Activated T-cell treated with anti-CD3 and anti-CD28 coated beads, Interleukin-2, amount 50 U/mL, for 24 hours (primary cell): ENCODE data around the gene KIAA1549.
"Not testable (repeated sequence)": the region's sequence is repeated elsewhere in the genome, so short reads cannot be mapped to it uniquely, and the experiment has no call there.

ENCODE experiments used
- DNase-seq: peaks from one replicate; pipeline ENCODE4 v3.0.0-alpha.2; 2020
- H3K27ac Mint-ChIP-seq: 2 replicates; pipeline ENCODE4 v1.8.0; 2020; ENCODE audit warnings: mild to moderate bottlenecking, mixed read lengths
- H3K27me3 Mint-ChIP-seq: 2 replicates; pipeline ENCODE4 v1.8.0; 2020; ENCODE audit warnings: mixed read lengths
- H3K36me3 Mint-ChIP-seq: 2 replicates; pipeline ENCODE4 v1.8.0; 2020; ENCODE audit warnings: low read depth, mixed read lengths
- H3K4me1 Mint-ChIP-seq: 2 replicates; pipeline ENCODE4 v1.8.0; 2020; ENCODE audit warnings: low read depth, mixed read lengths
- H3K4me3 Mint-ChIP-seq: 2 replicates; pipeline ENCODE4 v1.8.0; 2020; ENCODE audit warnings: mild to moderate bottlenecking, moderate library complexity, mixed read lengths
- H3K9me3 Mint-ChIP-seq: 2 replicates; pipeline ENCODE4 v1.8.0; 2020; ENCODE audit warnings: mixed read lengths

KIAA1549 gene

GRCh38 chr7:138981332-138982203 is at the start of gene KIAA1549:
TSS of gene KIAA1549 (minus strand) at chr7:138981389. CDS start at chr7:138981269, 120 bp downstream.
- peak; percentile 73 for DNase-seq
- peaks cover 48% of the 10 kb centered on the region for H3K27me3 Mint-ChIP-seq
- H3K9me3 Mint-ChIP-seq: no peaks in the 10 kb centered on the region
- H3K36me3 Mint-ChIP-seq: no peaks in the 10 kb centered on the region
- H3K27ac Mint-ChIP-seq: peak within 1 kb of the TSS; percentile 63
- peak within 1 kb of the TSS; percentile 82 for H3K4me3 Mint-ChIP-seq
- H3K4me1 Mint-ChIP-seq: peaks cover 14% of the 10 kb centered on the region

- Mint-ChIP-seq H3K9me3 (no peaks in the 10 kb centered on the region), H3K4me3 (no peak overlapping the region), H3K36me3 (peaks cover 89% of the 10 kb centered on the region), H3K27ac (no peak overlapping the region), H3K27me3 (no peaks in the 10 kb centered on the region), H3K4me1 (peaks cover 13% of the 10 kb centered on the region)
- no peak for DNase-seq
Observed at GRCh38 chr7:139029353-139029752, 48.2 kb upstream of the KIAA1549 start.

GRCh38 chr7:139026551-139026950 is 45.4 kb upstream of the KIAA1549 start:
- no peak overlapping the region for H3K4me3 Mint-ChIP-seq
- H3K27me3 Mint-ChIP-seq: no peaks in the 10 kb centered on the region
- H3K36me3 Mint-ChIP-seq: peaks cover 83% of the 10 kb centered on the region
- no peaks in the 10 kb centered on the region for H3K9me3 Mint-ChIP-seq
- no peak overlapping the region for H3K27ac Mint-ChIP-seq
- DNase-seq: no peak
- peaks cover 2% of the 10 kb centered on the region for H3K4me1 Mint-ChIP-seq

GRCh38 chr7:139025861-139026260 is 44.7 kb upstream of the KIAA1549 start:
- peaks cover 77% of the 10 kb centered on the region for H3K36me3 Mint-ChIP-seq
- H3K4me3 Mint-ChIP-seq, H3K27ac Mint-ChIP-seq, H3K9me3 Mint-ChIP-seq, DNase-seq, H3K4me1 Mint-ChIP-seq, H3K27me3 Mint-ChIP-seq: not testable (repeated sequence)

GRCh38 chr7:139023076-139023475 is 41.9 kb upstream of the KIAA1549 start:
- Mint-ChIP-seq H3K4me3 (no peak overlapping the region), H3K4me1 (no peaks in the 10 kb centered on the region), H3K27ac (no peak overlapping the region), H3K9me3 (no peaks in the 10 kb centered on the region), H3K36me3 (peaks cover 58% of the 10 kb centered on the region), H3K27me3 (no peaks in the 10 kb centered on the region)
- no peak for DNase-seq

GRCh38 chr7:139022286-139022685 is 41.1 kb upstream of the KIAA1549 start:
- Mint-ChIP-seq H3K4me1 (peaks cover 3% of the 10 kb centered on the region), H3K36me3 (peaks cover 51% of the 10 kb centered on the region), H3K4me3 (no peak overlapping the region), H3K9me3 (no peaks in the 10 kb centered on the region), H3K27me3 (no peaks in the 10 kb centered on the region), H3K27ac (no peak overlapping the region)
- no peak for DNase-seq

- no peaks in the 10 kb centered on the region for H3K9me3 Mint-ChIP-seq
- peaks cover 5% of the 10 kb centered on the region for H3K4me1 Mint-ChIP-seq
- H3K4me3 Mint-ChIP-seq: no peak overlapping the region
- peaks cover 22% of the 10 kb centered on the region for H3K36me3 Mint-ChIP-seq
- no peaks in the 10 kb centered on the region for H3K27me3 Mint-ChIP-seq
- no peak for DNase-seq
- no peak overlapping the region for H3K27ac Mint-ChIP-seq
Observed at GRCh38 chr7:139018910-139019309, 37.7 kb upstream of the KIAA1549 start.

- H3K27me3 Mint-ChIP-seq: no peaks in the 10 kb centered on the region
- peaks cover 5% of the 10 kb centered on the region for H3K4me1 Mint-ChIP-seq
- peaks cover 6% of the 10 kb centered on the region for H3K36me3 Mint-ChIP-seq
- DNase-seq: peak; percentile 56
- no peak overlapping the region for H3K4me3 Mint-ChIP-seq
- no peak overlapping the region for H3K27ac Mint-ChIP-seq
- no peaks in the 10 kb centered on the region for H3K9me3 Mint-ChIP-seq
Observed at GRCh38 chr7:139016931-139017511, 35.8 kb upstream of the KIAA1549 start.

GRCh38 chr7:139011373-139011772 is 30.2 kb upstream of the KIAA1549 start:
- Mint-ChIP-seq H3K4me3 (no peak overlapping the region), H3K4me1 (no peaks in the 10 kb centered on the region), H3K27ac (no peak overlapping the region), H3K36me3 (no peaks in the 10 kb centered on the region), H3K9me3 (no peaks in the 10 kb centered on the region), H3K27me3 (no peaks in the 10 kb centered on the region)
- no peak for DNase-seq

- Mint-ChIP-seq H3K36me3 (no peaks in the 10 kb centered on the region), H3K9me3 (peaks cover 22% of the 10 kb centered on the region), H3K4me3 (no peak overlapping the region), H3K27ac (no peak overlapping the region), H3K27me3 (no peaks in the 10 kb centered on the region), H3K4me1 (peaks cover under 1% of the 10 kb centered on the region)
- DNase-seq: no peak
Observed at GRCh38 chr7:139004321-139005090, 23.3 kb upstream of the KIAA1549 start.

- Mint-ChIP-seq H3K9me3 (peaks cover 10% of the 10 kb centered on the region), H3K4me3 (no peak overlapping the region), H3K27ac (no peak overlapping the region), H3K4me1 (peaks cover 4% of the 10 kb centered on the region), H3K36me3 (no peaks in the 10 kb centered on the region), H3K27me3 (peaks cover 3% of the 10 kb centered on the region)
- DNase-seq: no peak
Observed at GRCh38 chr7:138999414-138999813, 18.2 kb upstream of the KIAA1549 start.

GRCh38 chr7:138992052-138992531 is 10.9 kb upstream of the KIAA1549 start:
- no peak for DNase-seq
- peaks cover 15% of the 10 kb centered on the region for H3K27me3 Mint-ChIP-seq
- no peaks in the 10 kb centered on the region for H3K4me1 Mint-ChIP-seq
- H3K27ac Mint-ChIP-seq: no peak overlapping the region
- no peaks in the 10 kb centered on the region for H3K36me3 Mint-ChIP-seq
- H3K4me3 Mint-ChIP-seq: no peak overlapping the region
- peaks cover 4% of the 10 kb centered on the region for H3K9me3 Mint-ChIP-seq

GRCh38 chr7:138987686-138988085 is 6.5 kb upstream of the KIAA1549 start:
- H3K27me3 Mint-ChIP-seq: peaks cover 24% of the 10 kb centered on the region
- no peak overlapping the region for H3K27ac Mint-ChIP-seq

GRCh38 chr7:138982204-138982623 is 1.0 kb upstream of the KIAA1549 start:
- H3K36me3 Mint-ChIP-seq: no peaks in the 10 kb centered on the region
- peaks cover 14% of the 10 kb centered on the region for H3K4me1 Mint-ChIP-seq
- H3K4me3 Mint-ChIP-seq: peak overlapping the region; percentile 67
- H3K27me3 Mint-ChIP-seq: peaks cover 47% of the 10 kb centered on the region
- no peak for DNase-seq
- H3K9me3 Mint-ChIP-seq: no peaks in the 10 kb centered on the region
- H3K27ac Mint-ChIP-seq: no peak overlapping the region

More at GRCh38 chr7:138987686-138988085, 6.5 kb upstream of the KIAA1549 start:
- H3K36me3 Mint-ChIP-seq: no peaks in the 10 kb centered on the region
- H3K4me1 Mint-ChIP-seq: no peaks in the 10 kb centered on the region
- no peak overlapping the region for H3K4me3 Mint-ChIP-seq
- H3K9me3 Mint-ChIP-seq: peaks cover 4% of the 10 kb centered on the region
- DNase-seq: no peak
